IMR-90 (cell line): Measurements from ENCODE around the gene AMZ2. TPM values are rescaled to one million over a fixed set of nuclear protein-coding genes. Genes with fewer than 3 reads are reported as not detected.
"Not testable (repeated sequence)": the region's sequence is repeated elsewhere in the genome, so short reads cannot be mapped to it uniquely, and the experiment has no call there.

Source experiments
- ATAC-seq: fragments of 200-7000 bp; cut with Tn5 transposase; 2 replicates; pipeline ENCODE4 v1.9.1; 2020; ENCODE audit warnings: low read depth, mild to moderate bottlenecking, moderate library complexity
- BruUV-seq: library from RNA; stranded (reverse); fragments of 400-500 nt; replicated peaks from 2 replicates; lab custom pipeline; 2021; lab: Mats Ljungman, UMichigan
- CTCF ChIA-PET: fragments of 300-600 bp; formaldehyde crosslinking; extraction: SDS; loops from one replicate; lab custom pipeline; 2021; ENCODE audit warnings: antibody characterized with exemption; lab: Yijun Ruan, JAX
- POLR2A ChIA-PET: fragments of 300-600 bp; sonication (Branson Sonifier 250); formaldehyde crosslinking; loops from one replicate; lab custom pipeline; 2022; ENCODE audit warnings: antibody characterized with exemption; ENCODE audit not compliant: unreplicated experiment; lab: Charles Lee
- DNase-seq: peaks from one replicate; pipeline ENCODE4 v3.0.0; 2013
- H2AFZ ChIP-seq: replicated peaks from 2 replicates; pipeline ENCODE3; 2013; ENCODE audit warnings: low read length, mild to moderate bottlenecking; ENCODE audit not compliant: poor library complexity
- H2AK5ac ChIP-seq: 2 replicates; pipeline ENCODE4 v1.6.1; 2013; ENCODE audit warnings: low read depth, low read length, inconsistent platforms
- H2AK9ac ChIP-seq: replicated peaks from 2 replicates; pipeline ENCODE3; 2013; ENCODE audit warnings: mild to moderate bottlenecking, low read depth, low read length, moderate library complexity; ENCODE audit not compliant: poor library complexity
- H2BK120ac ChIP-seq: 2 replicates; pipeline ENCODE4 v1.6.1; 2013; ENCODE audit warnings: low read depth, low read length, inconsistent platforms
- H2BK15ac ChIP-seq: 3 replicates; pipeline ENCODE4 v1.6.1; 2013; ENCODE audit warnings: low read depth, low read length, inconsistent platforms
- H2BK20ac ChIP-seq: 2 replicates; pipeline ENCODE4 v1.6.1; 2013; ENCODE audit warnings: low read depth, mild to moderate bottlenecking, inconsistent platforms, low read length, moderate library complexity
- H2BK5ac ChIP-seq: 2 replicates; pipeline ENCODE4 v1.6.1; 2013; ENCODE audit warnings: mild to moderate bottlenecking, low read depth, low read length, inconsistent platforms; ENCODE audit not compliant: poor library complexity, severe bottlenecking
- H3K14ac ChIP-seq: replicated peaks from 2 replicates; pipeline ENCODE4 v1.6.1; 2013; ENCODE audit warnings: low read depth, low read length, inconsistent platforms
- H3K18ac ChIP-seq: 2 replicates; pipeline ENCODE4 v1.6.1; 2013; ENCODE audit warnings: low read depth, low read length, control low read depth
- H3K23ac ChIP-seq: 2 replicates; pipeline ENCODE4 v1.6.1; 2013; ENCODE audit warnings: low read depth, low read length, inconsistent platforms
- H3K27ac ChIP-seq: 2 replicates; pipeline ENCODE4 v1.5.1; 2013; ENCODE audit warnings: mild to moderate bottlenecking, control low read depth, low read length; ENCODE audit not compliant: insufficient read depth
- H3K27me3 ChIP-seq: 2 replicates; pipeline ENCODE4 v1.6.1; 2013; ENCODE audit warnings: low read length; ENCODE audit not compliant: control insufficient read depth, insufficient read depth
- H3K36me3 ChIP-seq: 2 replicates; pipeline ENCODE4 v1.6.1; 2013; ENCODE audit warnings: low read length, mixed read lengths; ENCODE audit not compliant: control insufficient read depth, insufficient read depth
- H3K4ac ChIP-seq: 2 replicates; pipeline ENCODE4 v1.6.1; 2013; ENCODE audit warnings: low read depth, low read length, inconsistent platforms
- H3K4me1 ChIP-seq: 2 replicates; pipeline ENCODE4 v1.6.1; 2013; ENCODE audit warnings: low read length, mixed read lengths; ENCODE audit not compliant: control insufficient read depth, insufficient read depth
- H3K4me2 ChIP-seq: 2 replicates; pipeline ENCODE4 v1.6.1; 2013; ENCODE audit warnings: low read depth, mild to moderate bottlenecking, control low read depth, low read length, moderate library complexity
- H3K4me3 ChIP-seq: 2 replicates; pipeline ENCODE4 v1.5.1; 2013; ENCODE audit warnings: low read depth, mild to moderate bottlenecking, control low read depth, low read length, moderate library complexity; ENCODE audit not compliant: insufficient read depth
- H3K56ac ChIP-seq: 2 replicates; pipeline ENCODE4 v1.6.1; 2013; ENCODE audit warnings: low read length, inconsistent platforms; ENCODE audit not compliant: insufficient read depth; ENCODE audit errors: extremely low read depth
- H3K79me1 ChIP-seq, 2 experiments: 2 replicates each; pipeline ENCODE4 v1.6.1; 2013; ENCODE audit warnings: low read length in 2 of 2, inconsistent platforms in 1 of 2, low read depth in 1 of 2
- H3K9ac ChIP-seq: 2 replicates; pipeline ENCODE4 v1.6.1; 2013; ENCODE audit warnings: low read depth, low read length, control low read depth
- H3K9me1 ChIP-seq: 2 replicates; pipeline ENCODE4 v1.6.1; 2013; ENCODE audit warnings: low read length, inconsistent platforms; ENCODE audit not compliant: insufficient read depth
- H3K9me3 ChIP-seq: 2 replicates; pipeline ENCODE4 v1.6.1; 2013; ENCODE audit warnings: low read length; ENCODE audit not compliant: control insufficient read depth, insufficient read depth
- H4K20me1 ChIP-seq: 2 replicates; pipeline ENCODE4 v1.6.1; 2013; ENCODE audit warnings: low read length, inconsistent platforms; ENCODE audit not compliant: insufficient read depth
- H4K5ac ChIP-seq: 2 replicates; pipeline ENCODE4 v1.6.1; 2013; ENCODE audit warnings: mild to moderate bottlenecking, low read depth, low read length, control low read depth
- H4K8ac ChIP-seq, 2 experiments: 2 replicates each; pipeline ENCODE4 v1.6.1; 2013; ENCODE audit warnings: low read depth in 2 of 2, low read length in 2 of 2, control low read depth in 1 of 2, inconsistent platforms in 1 of 2
- H4K91ac ChIP-seq: 2 replicates; pipeline ENCODE4 v1.6.1; 2013; ENCODE audit warnings: low read depth, low read length, inconsistent platforms; ENCODE audit not compliant: insufficient read depth
- WGBS, 2 experiments: methylation state at CpG; one replicate each; pipeline versions ENCODE4 v1.1.5 to v1.1.7; 2013; ENCODE audit warnings: missing lambda C conversion rate in 2 of 2; ENCODE audit not compliant: insufficient read length in 1 of 2; ENCODE audit errors: extremely low coverage in 2 of 2; 5-methylcytosine and 5-hydroxymethylcytosine counted together
- dilution Hi-C: fragments of 300-500 bp; cut with HindIII; formaldehyde crosslinking; loops from one replicate; pipeline ENCODE4 v1.14.3; 2018; ENCODE audit warnings: low sequenced_read_pairs; ENCODE audit not compliant: unreplicated experiment
- in situ Hi-C: fragments of 300-500 bp; cut with MboI; formaldehyde crosslinking; loops from 3 replicates; pipeline ENCODE4 v1.14.3; 2019; ENCODE audit warnings: low sequenced_read_pairs, inconsistent platforms, mixed read lengths
- intact Hi-C: fragments of 100-400 bp; cut with micrococcal nuclease; formaldehyde crosslinking; loops from 2 replicates; pipeline ENCODE4 v1.10.0; 2022
- polyA plus RNA-seq, 3 experiments: library from polyadenylated mRNA; depleted of rRNA; stranded (reverse); fragments of >200 nt; gene quantifications; 2 replicates each; pipeline ENCODE4 v1.2.3, GENCODE V29; 2012; ENCODE audit warnings: low replicate concordance in 1 of 3
- total RNA-seq: library from RNA; depleted of rRNA; stranded (reverse); fragments of >200 nt; gene quantifications from 2 replicates; pipeline ENCODE4 v1.2.3, GENCODE V29; 2012

Gene AMZ2
- total and polyA plus RNA-seq, 2 of the 4 experiments (the other 2 are of a cell fraction): 65.4 to 90.2 TPM

DNA sequence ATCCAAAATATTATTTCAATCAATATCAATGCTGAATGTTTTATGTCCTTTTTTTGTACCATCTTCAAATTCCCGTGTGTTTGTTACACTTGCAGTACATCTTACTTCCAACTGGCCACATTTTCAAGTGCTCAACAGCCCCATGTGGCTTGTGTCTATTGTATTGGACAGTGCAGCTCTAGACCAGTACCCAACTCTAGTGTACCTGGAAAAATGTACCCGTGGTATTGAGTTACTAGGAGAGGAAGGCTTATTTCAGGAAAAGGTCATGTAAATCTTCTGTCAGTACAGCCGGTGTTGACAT lies 11.8 kb downstream of the AMZ2 start:
- H3K4me1 ChIP-seq, BruUV-seq, H3K14ac ChIP-seq, H4K20me1 ChIP-seq, intact Hi-C loops, ATAC-seq, H2BK20ac ChIP-seq, H2AFZ ChIP-seq, H3K4me2 ChIP-seq, H2AK9ac ChIP-seq, H3K4me3 ChIP-seq, H2AK5ac ChIP-seq, H3K27me3 ChIP-seq, dilution Hi-C loops, H2BK120ac ChIP-seq, H3K18ac ChIP-seq, H3K9me1 ChIP-seq, H3K9me3 ChIP-seq, H2BK5ac ChIP-seq, H3K4ac ChIP-seq, H3K27ac ChIP-seq, CTCF ChIA-PET, POLR2A ChIA-PET, H3K79me1 ChIP-seq, H3K56ac ChIP-seq, DNase-seq, H2BK15ac ChIP-seq, H3K36me3 ChIP-seq, H4K91ac ChIP-seq, H3K9ac ChIP-seq: not testable (repeated sequence)
- no CpG with 5 or more reads among the region's 3 CpGs for WGBS, 2 experiments
- Histone ChIP-seq H4K5ac (peak overlapping the region; percentile 62; the same call in 1 of the 2 replicates), H4K8ac (peak overlapping the region in 1 of 2 experiments; percentile 40; a peak in 1 of 4 replicates), H3K23ac (0 out of 2 replicates have a peak overlapping the region, but pooled peaks have one; percentile 57)
- in situ Hi-C loops: loop anchor here (25.0 kb wide), 1 partner anchor 503 kb away; no protein-coding TSS in a partner anchor
